GM18909 (cell line): ENCODE results near the gene CALY.
A peak's percentile ranks its signal among the peaks of the same experiment; 100 is the strongest.

ENCODE experiments used
- ATAC-seq: cut with Tn5 transposase; IDR thresholded peaks from one replicate; pipeline ENCODE4 v1.9.1; 2021; ENCODE audit warnings: mild to moderate bottlenecking; ENCODE audit not compliant: unreplicated experiment, poor library complexity

Gene CALY

GRCh38 chr10:133295426-133296320 is 41.0 kb downstream of the CALY start:
- no peak for ATAC-seq

DNA sequence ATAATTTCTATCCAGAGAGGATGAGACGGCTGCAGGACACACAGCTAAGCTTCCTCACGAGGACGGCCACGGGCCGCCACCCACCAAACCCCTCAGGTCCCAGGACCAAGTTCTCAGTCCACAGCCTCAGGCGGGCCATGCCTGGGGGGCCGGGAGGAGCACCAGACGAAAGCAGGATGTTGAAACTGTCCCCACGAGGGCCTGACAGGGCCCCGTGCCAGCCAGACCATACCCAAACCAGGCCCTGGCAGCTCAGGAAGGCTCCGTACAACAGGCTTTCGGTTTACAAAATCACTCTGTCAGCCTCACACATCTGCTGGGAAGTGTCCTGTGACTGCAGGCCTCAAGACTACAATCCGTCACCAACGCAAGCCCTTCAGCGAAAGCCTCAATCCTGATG is 42.5 kb downstream of the CALY start:
- no peak for ATAC-seq

GRCh38 chr10:133293810-133294119 is 42.9 kb downstream of the CALY start:
- no peak for ATAC-seq

GRCh38 chr10:133292919-133293809 is 43.5 kb downstream of the CALY start:
- no peak for ATAC-seq

- no peak for ATAC-seq
Observed at GRCh38 chr10:133289761-133290160, 46.9 kb downstream of the CALY start.

GRCh38 chr10:133287832-133288500 is 48.7 kb downstream of the CALY start:
- ATAC-seq = no peak

DNA sequence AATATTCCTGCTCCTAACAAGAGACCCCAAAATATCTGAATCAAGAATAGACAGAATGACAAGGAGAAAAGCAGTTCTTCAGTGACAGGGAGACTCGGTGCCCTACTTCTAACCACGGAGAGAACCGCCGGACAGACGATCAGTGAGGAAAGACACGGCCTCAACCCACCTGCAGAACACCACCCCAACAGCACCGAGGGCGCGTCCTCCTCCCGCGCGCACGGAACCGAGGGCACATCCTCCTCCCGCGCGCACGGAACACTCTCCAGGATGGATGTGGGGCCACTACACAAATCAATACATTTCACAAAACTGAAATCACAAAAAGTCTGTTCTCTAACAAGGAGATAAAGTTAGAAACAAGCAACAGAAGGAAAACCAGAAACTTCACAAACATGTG is 50.3 kb downstream of the CALY start:
- no peak for ATAC-seq

- no peak for ATAC-seq
Observed at GRCh38 chr10:133285217-133285616, 51.5 kb downstream of the CALY start.

GRCh38 chr10:133283931-133284330 is 52.8 kb downstream of the CALY start:
- no peak for ATAC-seq

DNA sequence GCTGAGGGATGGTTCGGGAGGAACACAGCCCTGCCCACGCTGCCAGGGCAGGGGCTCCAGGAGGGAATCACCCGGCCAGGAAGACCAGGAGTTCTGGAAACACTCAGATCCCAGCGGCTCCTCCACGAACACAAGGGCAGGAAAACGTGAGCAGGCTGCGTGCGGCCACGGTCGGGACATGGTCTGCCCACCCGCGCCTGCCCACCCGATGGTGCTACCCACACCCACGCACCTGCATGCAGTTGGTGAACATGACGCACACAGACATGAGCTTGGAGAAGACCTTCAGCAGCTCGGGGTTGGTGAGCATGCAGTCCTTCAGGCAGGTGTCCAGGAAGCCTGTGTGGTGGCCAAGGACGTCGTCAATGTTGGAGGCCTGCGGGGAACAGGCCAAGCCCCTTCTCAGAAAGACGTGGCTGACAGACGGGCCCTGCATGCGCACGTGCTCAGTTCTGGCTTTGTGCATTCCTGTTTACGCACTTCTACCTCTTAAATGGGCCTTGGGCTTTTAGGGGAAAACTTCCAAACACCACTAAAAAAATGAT is 53.8 kb downstream of the CALY start:
- ATAC-seq = no peak

DNA sequence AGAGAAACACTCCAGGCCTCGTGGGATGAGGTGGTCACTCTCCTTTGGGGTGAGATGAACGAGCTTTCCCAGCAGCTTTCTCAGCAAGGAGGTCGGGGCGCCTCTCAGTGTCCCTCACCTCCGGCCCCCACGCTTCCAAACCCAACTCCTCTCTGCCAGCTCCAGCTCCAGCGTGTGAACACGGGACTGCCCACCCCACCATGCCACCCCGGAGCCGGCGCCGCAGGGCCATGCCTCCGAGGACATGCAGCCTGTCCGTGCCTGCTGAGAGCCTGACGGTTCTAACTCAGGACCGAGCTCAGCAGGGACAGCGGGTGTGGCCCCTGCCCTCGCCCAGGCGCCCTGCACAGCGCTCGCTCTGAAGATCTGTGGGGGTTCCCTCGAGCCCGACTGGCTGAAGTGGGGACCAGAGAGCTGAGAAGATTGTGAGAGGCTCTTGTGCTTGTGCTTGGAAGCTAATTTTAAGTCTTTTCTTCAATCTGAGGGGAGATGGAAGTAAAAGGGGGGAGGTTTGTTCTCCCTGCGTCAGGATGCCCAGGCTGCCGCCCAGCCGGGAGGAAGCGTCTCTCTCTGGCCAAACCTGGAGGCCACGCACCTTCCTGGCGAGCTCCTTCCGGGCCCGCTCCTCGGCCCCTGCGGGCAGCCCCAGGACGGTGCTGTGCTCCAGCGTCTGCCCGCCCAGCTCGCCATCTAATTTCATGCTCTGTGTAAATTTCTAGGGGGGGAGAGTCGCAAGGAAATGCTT is 54.9 kb downstream of the CALY start:
- no peak for ATAC-seq

GRCh38 chr10:133281084-133281483 is 55.6 kb downstream of the CALY start:
- ATAC-seq = no peak

- no peak for ATAC-seq
Observed at GRCh38 chr10:133280391-133281059, 56.2 kb downstream of the CALY start.

GRCh38 chr10:133279326-133280226 is 57.1 kb downstream of the CALY start:
- ATAC-seq = no peak

GRCh38 chr10:133278577-133279265 is 58.0 kb downstream of the CALY start:
- ATAC-seq = peak; percentile 43

DNA sequence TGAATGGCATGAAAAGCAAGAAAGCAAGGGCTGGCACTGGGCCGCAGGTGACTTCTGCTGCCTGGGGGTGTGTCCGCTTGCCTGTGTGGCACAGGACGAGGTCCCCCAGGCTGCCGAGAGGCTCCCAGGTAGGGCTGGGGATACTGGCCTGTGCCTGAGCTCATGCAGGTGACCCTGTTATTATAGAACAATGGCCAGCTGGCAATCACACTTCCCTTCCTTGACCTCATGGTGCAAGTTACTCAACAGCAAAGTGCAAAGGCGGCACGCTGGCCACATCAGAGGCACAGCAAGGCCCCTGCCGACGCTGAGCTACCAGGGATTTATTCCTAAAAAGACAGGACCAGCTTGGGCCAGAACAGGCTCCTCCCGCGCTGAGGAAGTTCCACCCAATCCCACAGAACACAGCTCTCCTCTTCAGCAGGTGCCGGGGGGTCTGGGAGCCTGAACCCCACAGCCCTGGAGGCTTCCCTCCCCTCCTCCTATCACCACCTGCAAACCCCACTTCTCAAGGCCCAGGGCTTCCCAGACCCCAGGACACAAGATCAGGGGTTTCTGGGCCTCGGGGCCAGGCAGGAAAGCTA is 58.6 kb downstream of the CALY start:
- ATAC-seq = no peak

GRCh38 chr10:133277277-133277992 is 59.3 kb downstream of the CALY start:
- no peak for ATAC-seq
